Panc1 (cell line): ENCODE results near the gene CARD16.
"Not testable (repeated sequence)": the region's sequence is repeated elsewhere in the genome, so short reads cannot be mapped to it uniquely, and the experiment has no call there.

ENCODE experiments used
- POLR2AphosphoS5 ChIP-seq: IDR thresholded peaks from 2 replicates; pipeline ENCODE4 v1.6.1; 2012; ENCODE audit warnings: mild to moderate bottlenecking, low read depth, low read length, moderate library complexity
- REST ChIP-seq, 2 experiments: IDR thresholded peaks; 2 replicates each; pipeline ENCODE4 v1.6.1; 2011 to 2012; ENCODE audit warnings: low read depth in 2 of 2, control low read depth in 1 of 2, low read length in 1 of 2, mild to moderate bottlenecking in 1 of 2, moderate library complexity in 1 of 2; ENCODE audit not compliant: insufficient read depth in 1 of 2
- SIN3A ChIP-seq: IDR thresholded peaks from 2 replicates; pipeline ENCODE4 v1.6.1; 2012; ENCODE audit warnings: low read depth, mild to moderate bottlenecking, low read length, moderate library complexity, borderline replicate concordance; ENCODE audit not compliant: insufficient read depth
- TF ChIP-seq, protein P1 (sequence below): fragments of 450-650 bp; IDR thresholded peaks from 2 replicates; pipeline ENCODE4 v1.5.1; 2017; ENCODE audit warnings: mild to moderate bottlenecking

GRCh38 chr11:105072080-105072479, 26.9 kb upstream of the CARD16 start:
- TF ChIP-seq REST (IDR thresholded peaks at IDR 0.05; ENCODE audit: insufficient read depth in 1 of 2, low read depth in 2 of 2, low read length in 1 of 2); POLR2AphosphoS5; SIN3A: not testable (repeated sequence)
- TF ChIP-seq, protein P1, sequence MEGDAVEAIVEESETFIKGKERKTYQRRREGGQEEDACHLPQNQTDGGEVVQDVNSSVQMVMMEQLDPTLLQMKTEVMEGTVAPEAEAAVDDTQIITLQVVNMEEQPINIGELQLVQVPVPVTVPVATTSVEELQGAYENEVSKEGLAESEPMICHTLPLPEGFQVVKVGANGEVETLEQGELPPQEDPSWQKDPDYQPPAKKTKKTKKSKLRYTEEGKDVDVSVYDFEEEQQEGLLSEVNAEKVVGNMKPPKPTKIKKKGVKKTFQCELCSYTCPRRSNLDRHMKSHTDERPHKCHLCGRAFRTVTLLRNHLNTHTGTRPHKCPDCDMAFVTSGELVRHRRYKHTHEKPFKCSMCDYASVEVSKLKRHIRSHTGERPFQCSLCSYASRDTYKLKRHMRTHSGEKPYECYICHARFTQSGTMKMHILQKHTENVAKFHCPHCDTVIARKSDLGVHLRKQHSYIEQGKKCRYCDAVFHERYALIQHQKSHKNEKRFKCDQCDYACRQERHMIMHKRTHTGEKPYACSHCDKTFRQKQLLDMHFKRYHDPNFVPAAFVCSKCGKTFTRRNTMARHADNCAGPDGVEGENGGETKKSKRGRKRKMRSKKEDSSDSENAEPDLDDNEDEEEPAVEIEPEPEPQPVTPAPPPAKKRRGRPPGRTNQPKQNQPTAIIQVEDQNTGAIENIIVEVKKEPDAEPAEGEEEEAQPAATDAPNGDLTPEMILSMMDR: not testable (repeated sequence)
